GM18502 (cell line): ENCODE results near the gene XRCC5.
A peak's percentile ranks its signal among the peaks of the same experiment; 100 is the strongest.
"Not testable (repeated sequence)": the region's sequence is repeated elsewhere in the genome, so short reads cannot be mapped to it uniquely, and the experiment has no call there.

Experiments used
- ATAC-seq: cut with Tn5 transposase; IDR thresholded peaks from one replicate; pipeline ENCODE4 v1.9.1; 2021; ENCODE audit warnings: mild to moderate bottlenecking; ENCODE audit not compliant: unreplicated experiment, poor library complexity

The XRCC5 gene

GRCh38 chr2:216108967-216109921 lies at the start of gene XRCC5:
XRCC5 (plus strand) TSS chr2:216109348; CDS start chr2:216109437, 89 bp downstream.
- ATAC-seq: peak; percentile 52

- ATAC-seq: no peak
Observed at GRCh38 chr2:216064014-216064630, 45.0 kb upstream of the XRCC5 start.

DNA sequence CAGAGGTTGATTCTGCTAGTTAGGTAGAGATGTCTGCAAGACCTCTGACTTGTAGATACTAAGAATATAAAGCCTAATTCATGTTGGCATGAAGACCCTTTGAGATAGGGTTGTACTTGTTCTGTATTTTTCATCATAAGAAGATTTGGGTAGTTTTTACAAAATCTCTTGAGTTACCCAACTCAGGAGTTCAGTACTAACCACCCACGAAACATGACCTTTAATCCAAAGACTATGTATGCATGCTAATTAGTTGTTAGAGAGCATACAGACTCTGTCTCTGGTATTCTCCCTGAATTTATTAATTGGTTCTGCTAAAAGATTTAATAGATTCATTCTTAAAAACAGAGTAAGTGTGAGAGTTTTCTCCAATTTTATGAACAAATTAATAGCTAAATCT lies 44.5 kb upstream of the XRCC5 start:
- ATAC-seq: no peak

GRCh38 chr2:216066230-216066629 lies 42.9 kb upstream of the XRCC5 start:
- no peak for ATAC-seq

DNA sequence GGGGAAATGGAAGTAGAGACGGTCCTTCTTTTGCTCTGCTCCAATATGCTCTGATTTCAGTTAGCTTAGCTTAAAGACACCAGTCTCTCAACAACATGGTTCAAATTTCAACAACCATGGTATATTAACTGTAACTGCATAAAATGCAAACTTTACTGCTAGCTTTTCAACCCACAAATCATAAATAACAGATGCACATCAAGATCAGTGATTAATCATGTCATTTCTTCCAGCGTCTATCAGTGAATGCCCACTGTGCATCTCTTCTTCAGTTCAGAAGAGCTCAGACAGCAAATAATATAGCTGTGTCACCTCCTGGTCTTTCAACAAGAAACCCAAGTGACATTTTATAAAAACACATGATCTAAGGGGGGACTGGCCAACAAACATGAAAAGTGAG lies 40.1 kb upstream of the XRCC5 start:
- ATAC-seq: no peak

- ATAC-seq: no peak
Observed at GRCh38 chr2:216070195-216070594, 39.0 kb upstream of the XRCC5 start.

- ATAC-seq: no peak
Observed at GRCh38 chr2:216071111-216071851, 37.9 kb upstream of the XRCC5 start.

DNA sequence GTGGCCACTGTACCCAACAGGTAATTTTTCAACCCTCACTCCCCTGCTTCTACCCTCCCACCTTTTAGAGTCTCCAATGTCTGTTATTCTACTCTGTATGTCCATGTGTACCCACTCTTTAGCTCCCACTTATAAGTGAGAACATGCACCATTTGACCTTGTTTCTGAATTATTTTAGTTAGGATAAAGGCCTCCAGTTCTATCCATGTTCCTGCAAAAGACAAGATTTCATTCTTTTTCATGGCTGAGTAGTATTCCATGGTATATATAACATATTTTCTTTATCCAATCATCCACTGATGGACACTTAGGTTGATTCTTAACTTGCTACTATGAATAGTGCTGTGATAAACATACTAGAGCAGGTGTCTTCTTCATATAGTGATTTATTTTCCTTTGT lies 36.7 kb upstream of the XRCC5 start:
- ATAC-seq: no peak

GRCh38 chr2:216073773-216074172 lies 35.4 kb upstream of the XRCC5 start:
- no peak for ATAC-seq

DNA sequence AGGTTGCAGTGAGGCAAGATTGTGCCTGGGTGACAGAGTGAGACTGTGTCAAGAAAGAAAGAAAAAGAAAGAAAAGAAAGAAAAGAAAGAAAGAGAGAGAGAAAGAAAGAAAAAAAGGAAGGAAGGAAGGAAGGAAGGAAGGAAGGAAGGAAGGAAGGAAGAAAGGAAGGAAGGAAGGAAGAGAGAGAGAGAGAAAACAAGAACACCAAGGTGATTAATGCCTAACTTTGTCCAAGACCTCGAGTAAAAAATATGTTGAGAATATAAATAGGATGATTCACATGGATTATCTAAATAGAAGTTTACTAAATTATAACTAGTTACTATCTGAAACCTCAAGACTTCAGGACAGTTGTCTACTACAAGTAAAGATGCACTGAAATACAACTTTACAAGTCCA lies 34.8 kb upstream of the XRCC5 start:
- ATAC-seq: no peak

GRCh38 chr2:216074794-216075193 lies 34.4 kb upstream of the XRCC5 start:
- no peak for ATAC-seq

- ATAC-seq: no peak
Observed at GRCh38 chr2:216075510-216076485, 33.4 kb upstream of the XRCC5 start.

GRCh38 chr2:216078776-216079175 lies 30.4 kb upstream of the XRCC5 start:
- ATAC-seq: no peak

DNA sequence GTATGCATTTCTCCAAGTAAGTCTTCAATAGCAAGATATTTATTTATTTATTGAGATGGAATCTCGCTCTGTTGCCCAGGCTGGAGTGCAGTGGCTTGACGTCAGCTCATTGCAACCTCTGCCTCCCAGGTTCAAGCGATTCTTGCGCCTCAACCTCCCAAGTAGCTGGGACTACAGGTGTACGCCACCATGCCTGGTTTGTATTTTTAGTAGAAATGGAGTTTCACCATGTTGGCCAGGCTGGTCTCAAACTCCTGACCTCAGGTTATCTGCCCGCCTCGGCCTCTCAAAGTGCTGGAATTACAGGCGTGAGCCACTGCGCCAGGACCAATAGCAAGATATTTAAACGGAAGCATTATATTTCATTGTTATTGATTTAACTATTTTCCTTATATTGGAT lies 29.1 kb upstream of the XRCC5 start:
- ATAC-seq: not testable (repeated sequence)

DNA sequence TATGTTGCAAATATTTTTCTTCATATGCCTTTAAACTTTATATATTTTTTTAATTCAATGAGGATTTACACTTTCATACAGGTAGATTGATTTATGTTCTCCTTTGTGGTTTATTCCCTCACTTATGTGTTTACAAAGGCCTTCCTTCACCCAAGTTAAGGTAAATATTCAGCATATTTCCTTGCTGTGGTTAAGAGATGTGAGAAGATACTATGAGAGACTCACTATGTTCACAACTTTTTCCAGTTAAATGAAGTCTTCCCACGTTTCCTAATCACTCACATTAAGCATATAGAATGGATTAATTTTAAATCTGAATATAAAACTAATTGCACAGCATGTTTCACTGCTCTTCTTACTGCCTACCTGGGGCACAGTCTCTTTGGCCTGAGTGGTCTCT lies 28.1 kb upstream of the XRCC5 start:
- ATAC-seq: no peak

DNA sequence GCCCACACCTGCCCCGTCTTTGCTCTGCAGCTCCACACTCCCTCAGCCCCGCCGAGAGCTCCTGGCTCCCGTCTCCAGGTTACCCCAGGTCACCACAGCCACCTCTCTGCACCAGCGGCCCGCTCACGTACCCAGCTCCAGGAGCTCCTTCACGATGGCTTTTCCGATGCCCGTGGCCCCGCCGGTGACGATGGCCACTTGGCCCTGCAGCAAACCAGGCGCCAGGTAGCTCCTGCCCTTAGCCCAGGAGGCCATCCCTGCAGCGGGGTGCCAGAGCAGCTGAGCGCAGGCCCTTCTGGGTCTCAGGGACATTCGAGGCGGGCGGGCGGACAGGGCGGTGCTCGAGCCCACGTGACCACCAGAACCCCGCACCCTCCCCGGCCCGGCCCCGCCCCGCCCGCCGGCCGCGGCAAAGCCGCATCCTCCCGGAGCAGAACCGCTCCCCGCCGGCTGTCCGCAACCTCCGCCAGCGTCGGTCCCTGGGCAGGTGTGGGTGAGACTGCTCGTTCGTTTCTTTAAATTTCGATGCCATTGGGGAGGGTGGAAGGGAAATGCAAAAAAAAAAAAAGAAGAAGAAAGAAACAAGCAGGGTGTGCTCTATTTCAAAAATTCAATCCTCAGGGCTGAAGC lies 27.5 kb upstream of the XRCC5 start, which contains the start of the genes PECR and TMEM169:
Gene PECR, minus strand, starts transcription at position 323 of the 630 bp plus-strand sequence. Its CDS starts 68 bp downstream, at position 255.
Gene TMEM169, plus strand, starts transcription at position 433 of the 630 bp plus-strand sequence. CDS start 14,045 bp downstream, outside the sequence.
- ATAC-seq: peak; percentile 95

- peak; percentile 30 for ATAC-seq
Observed at GRCh38 chr2:216082117-216082711, 26.9 kb upstream of the XRCC5 start.

DNA sequence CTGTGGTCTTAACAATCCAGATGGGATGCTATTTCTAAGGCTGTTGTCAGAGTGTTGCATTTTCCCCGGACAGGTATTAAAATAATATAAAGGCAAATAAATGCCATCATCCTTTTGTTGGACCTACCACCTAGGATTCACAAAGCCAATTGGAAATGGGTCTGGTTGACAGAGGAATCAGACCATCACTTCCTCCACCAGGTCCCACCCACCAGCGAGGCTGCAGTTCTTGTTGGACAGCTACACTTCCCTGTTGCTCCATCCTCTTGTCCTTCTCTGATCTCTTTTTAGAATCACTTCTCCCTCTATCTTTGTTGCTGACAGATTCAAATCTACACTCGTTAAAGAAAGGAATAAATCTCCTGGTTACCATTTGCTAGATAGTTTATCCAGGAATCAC lies 26.3 kb upstream of the XRCC5 start:
- ATAC-seq: no peak
